Lower leg skin (tissue), 4 donors: ENCODE measurements around the gene EREG. TPM values are rescaled to one million over a fixed set of nuclear protein-coding genes. Genes with fewer than 3 reads are reported as not detected.

ENCODE experiments used
- DNase-seq, 2 donors: peaks; one replicate each; pipeline ENCODE4 v3.0.0-alpha.2; 2019; ENCODE audit warnings: low spot score in 2 of 2
- H3K4me3 ChIP-seq: fragments of 200-600 bp; sonication (generic); 2 replicates; pipeline ENCODE4 v1.5.1; 2017; ENCODE audit warnings: mild to moderate bottlenecking, low read depth; ENCODE audit not compliant: poor library complexity, severe bottlenecking
- POLR2A ChIP-seq, 2 donors: fragments of 450-650 bp; IDR thresholded peaks; one replicate each; pipeline ENCODE4 v1.6.1; 2016 to 2017; ENCODE audit warnings: antibody characterized with exemption in 2 of 2, mild to moderate bottlenecking in 1 of 2, moderate library complexity in 1 of 2
- WGBS, 2 donors: methylation state at CpG; one replicate each; pipeline ENCODE4 v1.1.5; 2018; 5-methylcytosine and 5-hydroxymethylcytosine counted together
- intact Hi-C: fragments of 100-400 bp; cut with DNase I; formaldehyde crosslinking; loops from one replicate; pipeline ENCODE4 v1.15.0; 2023; ENCODE audit warnings: low total_unique reads
- total RNA-seq, 4 donors: library from RNA; depleted of rRNA; stranded (reverse); fragments of >200 nt; gene quantifications; one replicate each; pipeline ENCODE4 v1.1.0, GENCODE V29; 2016
- TF ChIP-seq, protein P1 (sequence below), 3 donors: fragments of 450-650 bp; IDR thresholded peaks; one replicate each; pipeline ENCODE4 v1.5.1; 2016; ENCODE audit warnings: antibody characterized with exemption in 3 of 3, mild to moderate bottlenecking in 3 of 3, moderate library complexity in 2 of 3

EREG gene
- total RNA-seq, 4 donors from 2014 or later, result 21.4 to 52.1 (median 44.3) TPM

DNA sequence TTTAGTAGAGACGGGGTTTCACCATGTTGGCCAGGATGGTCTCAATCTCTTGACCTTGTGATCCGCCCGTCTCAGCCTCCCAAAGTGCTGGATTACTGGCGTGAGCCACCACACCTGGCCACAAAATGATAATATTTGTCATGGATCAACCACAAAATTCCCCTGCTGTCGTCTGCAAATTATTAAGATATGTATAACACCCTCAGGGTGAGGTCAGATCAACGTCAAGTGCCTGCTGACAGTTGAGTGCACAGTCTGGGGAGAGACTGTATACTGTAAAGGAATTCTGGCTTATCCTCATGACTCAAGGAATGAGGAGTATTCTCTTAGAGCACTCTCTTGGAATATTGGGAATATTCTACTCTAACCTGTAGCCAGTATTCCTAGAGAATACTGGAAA, 45.5 kb upstream of the EREG start:
- no peak for DNase-seq
- no peak overlapping the region for H3K4me3 ChIP-seq
- 72 to 78% methylated on average over 6 of the region's 6 CpGs for WGBS, 2 donors
- intact Hi-C loops, result no loop called here
- TF ChIP-seq, protein P1, sequence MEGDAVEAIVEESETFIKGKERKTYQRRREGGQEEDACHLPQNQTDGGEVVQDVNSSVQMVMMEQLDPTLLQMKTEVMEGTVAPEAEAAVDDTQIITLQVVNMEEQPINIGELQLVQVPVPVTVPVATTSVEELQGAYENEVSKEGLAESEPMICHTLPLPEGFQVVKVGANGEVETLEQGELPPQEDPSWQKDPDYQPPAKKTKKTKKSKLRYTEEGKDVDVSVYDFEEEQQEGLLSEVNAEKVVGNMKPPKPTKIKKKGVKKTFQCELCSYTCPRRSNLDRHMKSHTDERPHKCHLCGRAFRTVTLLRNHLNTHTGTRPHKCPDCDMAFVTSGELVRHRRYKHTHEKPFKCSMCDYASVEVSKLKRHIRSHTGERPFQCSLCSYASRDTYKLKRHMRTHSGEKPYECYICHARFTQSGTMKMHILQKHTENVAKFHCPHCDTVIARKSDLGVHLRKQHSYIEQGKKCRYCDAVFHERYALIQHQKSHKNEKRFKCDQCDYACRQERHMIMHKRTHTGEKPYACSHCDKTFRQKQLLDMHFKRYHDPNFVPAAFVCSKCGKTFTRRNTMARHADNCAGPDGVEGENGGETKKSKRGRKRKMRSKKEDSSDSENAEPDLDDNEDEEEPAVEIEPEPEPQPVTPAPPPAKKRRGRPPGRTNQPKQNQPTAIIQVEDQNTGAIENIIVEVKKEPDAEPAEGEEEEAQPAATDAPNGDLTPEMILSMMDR (IDR thresholded peaks at IDR 0.05), result no peak
- TF ChIP-seq POLR2A (IDR thresholded peaks at IDR 0.05), result no peak

DNA sequence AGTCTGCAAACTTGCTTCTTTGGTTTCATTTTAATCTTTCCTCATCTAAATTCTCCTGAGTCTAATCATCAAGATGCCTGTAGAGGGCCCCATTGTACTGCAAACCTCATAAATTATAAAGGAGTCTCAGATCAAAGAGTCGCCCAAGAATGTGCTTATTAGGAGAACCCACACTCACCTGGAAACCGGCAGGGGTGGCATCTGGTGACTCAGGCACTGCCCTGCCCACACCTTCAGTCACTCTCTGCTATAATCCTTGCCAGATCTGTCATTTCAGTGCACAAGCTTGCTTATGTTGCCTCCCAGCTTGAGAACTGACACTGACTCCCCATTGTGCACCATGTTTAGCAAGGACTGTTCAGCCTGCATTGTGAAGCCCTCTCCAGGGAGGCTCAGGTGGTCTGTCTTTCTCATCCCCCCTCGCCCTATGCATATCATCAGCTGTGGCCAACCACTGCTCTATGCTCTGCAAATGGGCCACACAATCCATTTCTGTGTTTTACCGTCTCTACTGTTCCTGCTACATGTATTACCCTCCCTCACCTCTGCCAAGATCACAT, 44.3 kb upstream of the EREG start:
- H3K4me3 ChIP-seq, result no peak overlapping the region
- intact Hi-C loops, result no loop called here
- TF ChIP-seq, protein P1 (IDR thresholded peaks at IDR 0.05), result no peak
- no peak for DNase-seq
- 32 to 36% methylated on average over 4 of the region's 4 CpGs for WGBS, 2 donors

- WGBS, 2 donors, result 78 to 83% methylated on average over 3 of the region's 3 CpGs
- intact Hi-C loops, result no loop called here
- no peak for DNase-seq
- no peak overlapping the region for H3K4me3 ChIP-seq
- no peak for TF ChIP-seq POLR2A (IDR thresholded peaks at IDR 0.05)
- TF ChIP-seq, protein P1 (IDR thresholded peaks at IDR 0.05), result no peak
Measured at GRCh38 chr4:74322301-74322700, 42.6 kb upstream of the EREG start.

- intact Hi-C loops, result no loop called here
Measured at GRCh38 chr4:74323663-74324062, 41.3 kb upstream of the EREG start.

DNA sequence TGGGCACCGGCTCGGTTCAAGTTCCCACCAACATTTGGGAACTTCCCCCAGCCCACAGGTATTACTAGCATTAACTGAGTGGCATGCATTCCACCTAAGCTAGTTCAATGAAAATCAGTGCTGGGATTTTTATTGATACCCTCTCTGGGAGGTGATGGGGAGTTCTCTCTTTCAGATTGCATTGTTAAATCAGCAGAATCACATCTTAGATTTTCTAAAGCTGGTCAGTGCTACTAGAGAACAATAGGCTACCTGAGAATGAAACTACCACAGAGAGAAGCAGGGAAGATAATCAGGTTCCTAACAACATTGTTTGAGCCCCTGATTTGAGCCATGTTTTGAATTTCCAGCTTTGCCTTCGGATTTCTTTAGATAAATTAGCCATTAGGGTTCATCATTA, 40.7 kb upstream of the EREG start:
- no peak for TF ChIP-seq POLR2A (IDR thresholded peaks at IDR 0.05)
- TF ChIP-seq, protein P1 (IDR thresholded peaks at IDR 0.05), result no peak
- intact Hi-C loops, result no loop called here
- 78 to 83% methylated on average over 3 of the region's 3 CpGs for WGBS, 2 donors
- no peak for DNase-seq
- H3K4me3 ChIP-seq, result no peak overlapping the region

More at GRCh38 chr4:74323663-74324062, 41.3 kb upstream of the EREG start:
- no peak for DNase-seq
- WGBS, 2 donors, result 77 to 83% methylated on average over 4 of the region's 4 CpGs
- no peak for TF ChIP-seq POLR2A (IDR thresholded peaks at IDR 0.05)
- TF ChIP-seq, protein P1 (IDR thresholded peaks at IDR 0.05), result no peak
- H3K4me3 ChIP-seq, result no peak overlapping the region

- TF ChIP-seq, protein P1 (IDR thresholded peaks at IDR 0.05), result no peak
- TF ChIP-seq POLR2A (IDR thresholded peaks at IDR 0.05), result no peak
- 71 to 75% methylated on average over 2 of the region's 2 CpGs for WGBS, 2 donors
- intact Hi-C loops, result no loop called here
- DNase-seq, result no peak
- no peak overlapping the region for H3K4me3 ChIP-seq
Measured at GRCh38 chr4:74325886-74326285, 39.1 kb upstream of the EREG start.
